SK-N-SH (cell line): ENCODE measurements around the gene UBA3.

Experiments
- EP300 ChIP-seq, 2 experiments: IDR thresholded peaks; 2 replicates each; pipeline versions ENCODE4 v1.4.0 to v1.6.1; 2012; ENCODE audit warnings: borderline replicate concordance in 1 of 2, low read depth in 1 of 2, low read length in 1 of 2
- EZH2phosphoT487 ChIP-seq: fragments of 200-600 bp; sonication (generic); IDR thresholded peaks from 2 replicates; pipeline ENCODE4 v1.6.1; 2017; ENCODE audit warnings: low read depth, mixed run types, mild to moderate bottlenecking, antibody characterized with exemption, moderate library complexity, borderline replicate concordance
- GABPA ChIP-seq: IDR thresholded peaks from 2 replicates; pipeline ENCODE4 v1.4.0; 2012; ENCODE audit warnings: low read depth, mild to moderate bottlenecking
- MXI1 ChIP-seq: IDR thresholded peaks from 2 replicates; pipeline ENCODE4 v1.6.1; 2012; ENCODE audit warnings: mild to moderate bottlenecking, low read depth, low read length, improper control_type of control experiment
- NFIC ChIP-seq: IDR thresholded peaks from 2 replicates; pipeline ENCODE4 v1.4.0; 2012; ENCODE audit warnings: borderline replicate concordance
- RFX5 ChIP-seq: IDR thresholded peaks from 2 replicates; pipeline ENCODE4 v1.6.1; 2012; ENCODE audit warnings: mild to moderate bottlenecking, improper control_type of control experiment, low read length
- SMC3 ChIP-seq: IDR thresholded peaks from 2 replicates; pipeline ENCODE4 v1.6.1; 2012; ENCODE audit warnings: low read depth, low read length, improper control_type of control experiment
- TF ChIP-seq, protein P1 (sequence below): IDR thresholded peaks from 2 replicates; pipeline ENCODE4 v1.6.1; 2012; ENCODE audit warnings: mild to moderate bottlenecking, low read depth, low read length, moderate library complexity
- TF ChIP-seq, protein P2 (sequence below): fragments of 200-600 bp; sonication (generic); IDR thresholded peaks from 2 replicates; pipeline ENCODE4 v1.6.1; 2017; ENCODE audit warnings: antibody characterized with exemption, mild to moderate bottlenecking, moderate library complexity
- TF ChIP-seq, protein P3 (sequence below): IDR thresholded peaks from 2 replicates; pipeline ENCODE4 v1.4.0; 2012; ENCODE audit warnings: low read depth
- TF ChIP-seq, protein P4 (sequence below): IDR thresholded peaks from 2 replicates; pipeline ENCODE4 v1.4.0; 2012; ENCODE audit warnings: low read depth, borderline replicate concordance

DNA sequence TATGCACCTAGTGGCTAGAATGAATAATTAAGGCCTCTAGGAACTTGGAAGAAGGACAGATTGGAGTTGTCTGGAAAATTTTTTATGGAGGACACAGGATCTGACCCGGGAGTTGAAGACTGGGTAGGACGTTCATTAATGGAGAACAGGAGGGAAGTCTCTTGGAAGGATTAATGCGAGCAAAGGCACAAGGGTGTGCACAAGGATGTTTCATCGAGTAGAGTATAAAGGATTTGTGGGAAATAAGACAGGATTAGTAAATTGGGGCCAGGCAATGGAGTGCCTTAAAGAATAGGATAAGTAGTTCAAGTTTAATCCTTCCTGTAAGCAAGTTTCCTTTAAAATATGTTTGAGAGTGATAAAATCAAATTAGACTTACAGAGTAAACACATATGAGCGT lies 27.7 kb upstream of the UBA3 start:
- TF ChIP-seq, protein P1, sequence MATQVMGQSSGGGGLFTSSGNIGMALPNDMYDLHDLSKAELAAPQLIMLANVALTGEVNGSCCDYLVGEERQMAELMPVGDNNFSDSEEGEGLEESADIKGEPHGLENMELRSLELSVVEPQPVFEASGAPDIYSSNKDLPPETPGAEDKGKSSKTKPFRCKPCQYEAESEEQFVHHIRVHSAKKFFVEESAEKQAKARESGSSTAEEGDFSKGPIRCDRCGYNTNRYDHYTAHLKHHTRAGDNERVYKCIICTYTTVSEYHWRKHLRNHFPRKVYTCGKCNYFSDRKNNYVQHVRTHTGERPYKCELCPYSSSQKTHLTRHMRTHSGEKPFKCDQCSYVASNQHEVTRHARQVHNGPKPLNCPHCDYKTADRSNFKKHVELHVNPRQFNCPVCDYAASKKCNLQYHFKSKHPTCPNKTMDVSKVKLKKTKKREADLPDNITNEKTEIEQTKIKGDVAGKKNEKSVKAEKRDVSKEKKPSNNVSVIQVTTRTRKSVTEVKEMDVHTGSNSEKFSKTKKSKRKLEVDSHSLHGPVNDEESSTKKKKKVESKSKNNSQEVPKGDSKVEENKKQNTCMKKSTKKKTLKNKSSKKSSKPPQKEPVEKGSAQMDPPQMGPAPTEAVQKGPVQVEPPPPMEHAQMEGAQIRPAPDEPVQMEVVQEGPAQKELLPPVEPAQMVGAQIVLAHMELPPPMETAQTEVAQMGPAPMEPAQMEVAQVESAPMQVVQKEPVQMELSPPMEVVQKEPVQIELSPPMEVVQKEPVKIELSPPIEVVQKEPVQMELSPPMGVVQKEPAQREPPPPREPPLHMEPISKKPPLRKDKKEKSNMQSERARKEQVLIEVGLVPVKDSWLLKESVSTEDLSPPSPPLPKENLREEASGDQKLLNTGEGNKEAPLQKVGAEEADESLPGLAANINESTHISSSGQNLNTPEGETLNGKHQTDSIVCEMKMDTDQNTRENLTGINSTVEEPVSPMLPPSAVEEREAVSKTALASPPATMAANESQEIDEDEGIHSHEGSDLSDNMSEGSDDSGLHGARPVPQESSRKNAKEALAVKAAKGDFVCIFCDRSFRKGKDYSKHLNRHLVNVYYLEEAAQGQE: no peak
- TF ChIP-seq EP300 (IDR thresholded peaks at IDR 0.05; ENCODE audit: borderline replicate concordance in 1 of 2, low read depth in 1 of 2, low read length in 1 of 2): no peak
- TF ChIP-seq, protein P2, sequence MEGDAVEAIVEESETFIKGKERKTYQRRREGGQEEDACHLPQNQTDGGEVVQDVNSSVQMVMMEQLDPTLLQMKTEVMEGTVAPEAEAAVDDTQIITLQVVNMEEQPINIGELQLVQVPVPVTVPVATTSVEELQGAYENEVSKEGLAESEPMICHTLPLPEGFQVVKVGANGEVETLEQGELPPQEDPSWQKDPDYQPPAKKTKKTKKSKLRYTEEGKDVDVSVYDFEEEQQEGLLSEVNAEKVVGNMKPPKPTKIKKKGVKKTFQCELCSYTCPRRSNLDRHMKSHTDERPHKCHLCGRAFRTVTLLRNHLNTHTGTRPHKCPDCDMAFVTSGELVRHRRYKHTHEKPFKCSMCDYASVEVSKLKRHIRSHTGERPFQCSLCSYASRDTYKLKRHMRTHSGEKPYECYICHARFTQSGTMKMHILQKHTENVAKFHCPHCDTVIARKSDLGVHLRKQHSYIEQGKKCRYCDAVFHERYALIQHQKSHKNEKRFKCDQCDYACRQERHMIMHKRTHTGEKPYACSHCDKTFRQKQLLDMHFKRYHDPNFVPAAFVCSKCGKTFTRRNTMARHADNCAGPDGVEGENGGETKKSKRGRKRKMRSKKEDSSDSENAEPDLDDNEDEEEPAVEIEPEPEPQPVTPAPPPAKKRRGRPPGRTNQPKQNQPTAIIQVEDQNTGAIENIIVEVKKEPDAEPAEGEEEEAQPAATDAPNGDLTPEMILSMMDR: no peak; the same call in 1 of the 2 replicates
- no peak for TF ChIP-seq RFX5
- no peak for TF ChIP-seq GABPA
- TF ChIP-seq NFIC: no peak
- no peak for TF ChIP-seq EZH2phosphoT487
- TF ChIP-seq, protein P3, sequence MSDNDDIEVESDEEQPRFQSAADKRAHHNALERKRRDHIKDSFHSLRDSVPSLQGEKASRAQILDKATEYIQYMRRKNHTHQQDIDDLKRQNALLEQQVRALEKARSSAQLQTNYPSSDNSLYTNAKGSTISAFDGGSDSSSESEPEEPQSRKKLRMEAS: no peak
- TF ChIP-seq, protein P4, sequence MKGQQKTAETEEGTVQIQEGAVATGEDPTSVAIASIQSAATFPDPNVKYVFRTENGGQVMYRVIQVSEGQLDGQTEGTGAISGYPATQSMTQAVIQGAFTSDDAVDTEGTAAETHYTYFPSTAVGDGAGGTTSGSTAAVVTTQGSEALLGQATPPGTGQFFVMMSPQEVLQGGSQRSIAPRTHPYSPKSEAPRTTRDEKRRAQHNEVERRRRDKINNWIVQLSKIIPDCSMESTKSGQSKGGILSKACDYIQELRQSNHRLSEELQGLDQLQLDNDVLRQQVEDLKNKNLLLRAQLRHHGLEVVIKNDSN: no peak
- no peak for TF ChIP-seq SMC3
- TF ChIP-seq MXI1: no peak
